GM18858 (cell line): Measurements from ENCODE around the gene PYDC1.
"Not testable (repeated sequence)": the region's sequence is repeated elsewhere in the genome, so short reads cannot be mapped to it uniquely, and the experiment has no call there.

Experiments
- ATAC-seq: cut with Tn5 transposase; IDR thresholded peaks from one replicate; pipeline ENCODE4 v1.9.1; 2021; ENCODE audit not compliant: unreplicated experiment

The PYDC1 gene

DNA sequence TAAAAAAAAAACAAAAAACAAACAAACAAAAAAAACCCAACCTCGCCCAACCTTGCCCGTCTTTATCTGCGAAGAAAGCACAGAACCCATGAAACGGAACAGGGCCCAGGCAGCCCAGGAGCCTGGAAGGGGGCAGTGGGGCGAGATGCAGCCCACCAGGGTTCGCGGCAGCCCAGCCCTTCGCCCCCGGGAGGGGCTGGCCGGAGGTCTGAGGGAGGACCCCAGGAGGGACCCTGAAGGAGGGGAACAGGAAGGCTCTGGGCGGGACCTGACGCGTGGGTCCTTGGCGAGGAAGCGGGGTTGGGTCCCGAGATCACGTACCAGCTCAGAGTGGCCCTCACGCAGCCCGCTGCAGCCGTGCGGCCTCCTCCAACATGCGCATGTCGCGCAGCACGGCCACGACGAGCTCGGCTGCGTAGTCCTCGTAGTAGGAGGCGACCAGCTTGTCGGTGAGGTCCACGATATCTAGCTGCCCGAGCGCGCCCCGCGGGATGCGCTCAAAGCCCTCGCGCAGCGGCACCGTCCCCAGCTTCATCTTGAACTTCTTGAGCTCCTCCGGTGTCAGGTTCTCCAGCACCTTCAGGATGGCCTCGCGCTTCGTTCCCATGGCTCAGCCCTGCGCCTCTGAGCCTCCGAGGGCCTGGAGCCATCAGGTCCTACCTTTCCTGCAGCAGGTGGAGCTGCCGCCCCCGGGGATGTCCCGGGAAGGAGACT is at the start of gene PYDC1:
TSS of gene PYDC1 (minus strand) at position 714 of the 714 bp plus-strand sequence. CDS start at position 607, 107 bp downstream.
- ATAC-seq: no peak

DNA sequence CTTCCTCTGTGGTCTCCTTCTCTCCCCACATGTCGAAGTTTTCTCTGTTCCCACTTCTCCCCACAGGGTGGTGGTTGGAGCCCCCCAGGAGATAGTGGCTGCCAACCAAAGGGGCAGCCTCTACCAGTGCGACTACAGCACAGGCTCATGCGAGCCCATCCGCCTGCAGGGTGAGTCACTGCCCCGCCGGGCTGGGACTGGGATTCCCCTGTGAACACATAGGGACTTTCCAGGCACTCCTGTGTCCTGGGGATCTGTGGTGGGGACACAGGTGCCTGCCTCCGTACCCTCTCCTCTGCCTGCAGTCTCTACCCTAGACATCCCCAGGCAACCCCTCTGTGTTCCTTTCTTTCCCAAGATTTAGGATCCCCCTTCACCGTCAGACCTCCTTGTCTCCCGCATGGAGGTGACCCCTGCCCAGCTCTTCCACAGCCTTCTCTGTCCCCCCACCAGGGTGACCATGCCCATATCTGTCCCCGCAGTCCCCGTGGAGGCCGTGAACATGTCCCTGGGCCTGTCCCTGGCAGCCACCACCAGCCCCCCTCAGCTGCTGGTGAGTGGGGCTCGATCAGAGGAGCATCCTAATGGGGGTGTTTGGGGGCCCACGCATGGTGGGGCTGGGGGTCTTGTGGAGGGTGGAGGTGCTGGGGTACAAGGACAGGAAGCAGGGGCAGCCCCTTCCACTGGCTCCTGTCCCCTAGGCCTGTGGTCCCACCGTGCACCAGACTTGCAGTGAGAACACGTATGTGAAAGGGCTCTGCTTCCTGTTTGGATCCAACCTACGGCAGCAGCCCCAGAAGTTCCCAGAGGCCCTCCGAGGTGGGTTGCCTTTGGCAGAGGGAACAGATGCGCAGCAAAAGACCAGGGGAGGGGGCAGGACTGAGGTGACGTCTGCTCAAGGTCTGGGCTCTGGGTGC is 48.7 kb upstream of the PYDC1 start:
- peak; percentile 86 for ATAC-seq

DNA sequence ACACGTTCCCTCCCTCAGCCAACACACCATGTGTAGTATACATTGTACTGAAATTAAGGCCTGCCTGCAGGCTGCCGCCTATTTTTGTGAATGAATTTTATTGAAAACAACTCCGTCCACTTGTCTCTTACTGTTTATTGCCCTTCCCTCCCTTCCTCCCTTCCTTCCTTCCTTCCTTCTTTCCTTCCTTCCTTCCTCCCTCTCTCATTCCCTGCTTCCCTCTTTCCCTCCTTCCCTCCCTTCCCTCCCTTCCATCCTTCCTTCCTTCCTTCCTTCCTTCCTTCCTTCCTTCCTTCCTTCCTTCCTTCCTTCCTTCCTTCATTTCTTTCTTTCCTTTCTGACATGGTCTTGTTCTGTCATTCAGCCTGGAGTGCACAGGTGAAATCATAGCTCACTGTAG is 45.1 kb upstream of the PYDC1 start:
- ATAC-seq: no peak

DNA sequence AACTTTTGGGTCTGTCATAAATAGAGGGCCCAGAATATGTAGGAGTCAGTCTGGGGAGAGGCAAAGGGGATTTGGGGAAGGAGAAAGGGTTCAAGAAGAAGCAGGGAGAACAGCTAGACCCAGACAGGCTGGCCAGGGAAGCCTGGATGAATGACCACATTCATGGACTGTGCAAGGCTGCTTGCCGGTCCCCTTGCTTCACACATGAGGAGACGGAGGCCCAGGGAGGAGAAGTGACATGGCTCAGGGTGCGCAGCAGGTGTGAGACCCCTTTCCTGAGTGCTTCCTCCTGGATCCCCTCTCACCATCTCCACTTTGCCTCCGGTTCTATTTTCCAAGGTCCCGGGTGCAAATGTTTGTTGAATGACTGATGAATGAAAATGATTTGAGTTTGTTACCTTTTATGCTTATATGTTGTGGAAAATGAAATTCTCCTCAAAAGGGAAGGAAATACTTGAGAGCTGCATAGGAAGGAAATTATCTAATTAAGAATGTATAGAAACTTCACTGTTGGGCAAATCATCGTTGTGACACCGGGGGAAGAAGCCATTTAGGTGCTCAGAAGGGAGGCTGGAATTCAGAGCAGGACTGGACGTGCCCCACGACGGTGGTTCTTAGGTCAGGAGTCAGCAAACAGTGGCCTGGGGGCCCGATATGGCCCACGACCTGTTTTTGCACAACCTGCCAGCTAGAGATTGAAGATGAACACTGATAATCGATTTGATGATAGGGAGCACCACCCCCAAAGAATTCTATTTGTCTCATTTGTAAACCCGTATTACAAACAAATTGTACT is 43.4 kb upstream of the PYDC1 start:
- no peak for ATAC-seq

DNA sequence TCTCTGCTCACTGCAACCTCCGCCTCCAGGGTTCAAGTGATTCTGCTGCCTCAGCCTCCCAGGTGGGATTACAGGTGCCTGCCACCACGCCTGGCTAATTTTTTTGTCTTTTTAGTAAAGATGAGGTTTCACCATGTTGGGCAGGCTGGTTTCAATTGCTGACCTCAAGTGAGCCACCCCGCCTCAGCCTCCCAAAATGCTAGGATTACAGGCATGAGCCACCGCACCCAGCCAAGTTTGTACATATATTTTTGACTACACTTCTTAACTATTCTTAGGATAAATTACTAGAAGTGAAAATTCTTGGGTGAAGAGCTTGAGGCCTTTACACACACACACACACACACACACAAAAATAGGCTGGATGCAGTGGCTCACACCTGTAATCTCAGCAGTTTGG is 41.4 kb upstream of the PYDC1 start:
- ATAC-seq: no peak

DNA sequence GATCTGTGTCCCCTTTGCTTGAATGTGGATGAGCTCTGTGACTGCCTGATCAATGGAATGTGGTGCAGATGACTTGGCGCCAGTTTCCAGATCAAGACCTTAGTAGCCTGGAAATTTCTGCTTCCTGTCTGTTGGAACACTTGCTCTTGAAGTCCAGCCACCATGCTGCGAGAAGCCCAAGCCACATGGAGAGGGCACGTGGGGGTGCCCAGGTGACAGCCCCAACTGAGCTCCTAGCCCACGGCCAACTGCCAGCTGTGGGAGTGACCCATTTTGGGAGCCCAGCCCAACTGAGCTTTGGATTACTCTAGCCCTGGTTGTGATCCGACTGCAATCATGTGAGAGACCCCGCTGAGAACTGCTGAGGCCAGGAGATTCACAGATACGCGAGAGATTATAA is 39.5 kb upstream of the PYDC1 start:
- ATAC-seq: no peak

DNA sequence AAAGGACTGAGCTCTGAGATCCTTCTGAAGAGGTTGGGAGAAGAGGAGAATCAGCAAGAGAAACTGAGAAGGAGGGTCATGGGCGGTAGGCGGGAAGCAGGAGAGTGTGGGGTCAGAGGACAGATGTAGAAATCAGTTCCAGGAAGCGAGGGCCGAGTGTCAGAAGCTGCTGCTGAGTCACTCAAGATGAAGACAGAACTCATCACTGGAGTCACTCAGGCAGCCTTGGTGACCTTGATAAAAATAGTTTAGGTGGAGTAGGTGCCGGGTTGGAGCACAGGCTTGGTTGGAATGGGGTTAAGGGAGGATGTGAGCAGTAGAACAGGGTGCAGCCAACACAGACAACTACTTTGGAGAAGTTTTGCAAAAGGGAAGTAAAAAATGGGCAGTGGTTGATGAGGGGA is 36.7 kb upstream of the PYDC1 start:
- ATAC-seq: no peak

DNA sequence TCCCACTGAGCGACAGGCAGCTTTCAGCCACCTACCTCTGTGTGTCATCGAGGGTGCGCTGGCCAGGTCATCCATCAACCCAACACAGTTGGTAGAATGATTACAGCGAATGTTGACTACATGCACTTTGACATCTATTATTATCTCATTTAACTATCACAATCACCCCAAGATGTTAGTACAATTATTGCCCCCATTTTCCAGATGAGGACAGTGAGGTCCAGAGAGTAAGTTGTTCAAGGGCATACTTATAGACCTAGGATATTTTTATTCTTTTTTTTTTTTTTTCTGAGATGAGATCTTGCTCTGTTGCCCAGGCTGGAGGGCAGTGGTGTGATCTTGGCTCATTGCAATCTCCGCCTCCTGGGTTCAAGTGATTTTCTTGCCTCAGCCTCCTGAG is 34.5 kb upstream of the PYDC1 start:
- no peak for ATAC-seq

DNA sequence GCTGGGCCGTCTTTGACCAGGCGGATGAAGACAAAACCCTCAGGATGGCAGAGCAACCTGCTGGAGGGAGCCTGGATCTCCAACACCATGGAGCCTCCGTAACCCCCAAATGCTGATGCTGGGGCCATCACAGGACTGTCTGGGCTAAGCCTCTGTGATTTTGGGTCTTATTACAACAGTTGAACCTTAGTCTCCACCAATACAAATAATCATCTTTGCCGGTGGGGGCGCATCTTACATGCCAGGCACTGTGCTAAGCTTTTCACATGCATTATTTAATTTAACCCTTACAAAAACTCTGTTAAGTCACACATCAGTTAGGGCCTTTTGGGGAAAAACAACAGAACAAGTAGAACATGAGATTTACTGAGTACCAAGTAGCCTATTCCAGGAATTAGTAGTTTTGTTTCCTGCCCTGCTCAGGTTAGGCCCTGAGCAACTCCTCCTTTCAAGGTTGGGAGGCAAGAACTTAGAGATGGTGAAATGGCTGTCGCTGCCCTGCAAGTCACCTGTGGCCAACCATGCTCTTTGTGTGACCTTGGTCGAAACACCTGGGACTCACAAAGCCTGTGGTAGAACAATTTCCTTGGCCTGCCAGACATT is 33.9 kb upstream of the PYDC1 start:
- no peak for ATAC-seq

DNA sequence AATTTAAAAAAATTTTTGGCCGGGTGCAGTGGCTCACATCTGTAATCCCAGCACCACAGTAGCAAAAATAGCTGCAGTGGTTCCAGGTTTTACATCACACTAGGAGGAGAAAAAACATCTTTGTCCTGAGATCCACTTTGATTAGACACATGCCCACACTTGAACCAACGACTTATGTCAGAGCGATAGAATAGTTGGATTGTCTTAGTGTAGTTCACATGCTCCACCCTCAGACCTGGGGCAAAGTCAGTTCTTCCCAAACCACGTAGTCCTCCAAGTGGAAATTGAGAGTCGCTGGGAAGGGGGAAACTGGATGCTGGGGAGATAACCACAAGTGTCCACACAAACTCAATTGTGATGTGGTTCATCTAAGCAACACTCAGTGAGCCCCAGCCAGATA is 31.4 kb upstream of the PYDC1 start:
- no peak for ATAC-seq

DNA sequence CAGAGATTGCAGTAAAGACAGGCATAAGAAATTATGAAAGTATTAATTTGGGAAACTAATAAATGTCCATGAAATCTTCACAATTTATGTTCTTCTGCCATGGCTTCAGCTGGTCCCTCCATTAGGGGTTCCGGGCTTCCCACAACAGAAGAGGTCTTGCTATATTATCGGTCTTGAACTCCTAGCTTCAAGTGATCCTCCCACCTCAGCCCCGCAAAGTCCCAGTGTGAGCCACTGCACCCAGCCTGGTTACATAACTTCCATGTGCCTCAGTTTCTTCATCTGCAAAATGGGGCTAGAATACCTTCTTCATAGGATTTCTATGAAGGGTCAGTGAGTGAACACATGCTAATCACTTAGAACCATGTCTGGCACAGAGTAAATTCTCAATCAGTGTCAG is 29.4 kb upstream of the PYDC1 start:
- ATAC-seq: no peak

DNA sequence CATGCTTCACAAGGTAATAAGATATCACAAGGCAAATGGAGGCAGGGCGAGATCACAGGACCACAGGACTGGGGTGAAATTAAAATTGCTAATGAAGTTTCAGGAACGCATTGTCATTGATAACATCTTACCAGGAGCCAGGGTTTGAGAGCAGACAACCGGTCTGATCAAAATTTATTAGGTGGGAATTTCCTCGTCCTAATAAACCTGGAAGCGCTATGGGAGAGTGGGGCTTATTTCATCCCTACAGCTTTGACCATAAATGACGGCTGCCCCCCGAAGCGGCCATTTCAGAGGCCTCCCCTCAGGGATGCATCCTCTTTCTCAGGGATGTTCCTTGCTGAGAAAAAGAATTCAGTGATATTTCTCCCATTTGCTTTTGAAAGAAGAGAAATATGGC is 28.7 kb upstream of the PYDC1 start:
- not testable (repeated sequence) for ATAC-seq

DNA sequence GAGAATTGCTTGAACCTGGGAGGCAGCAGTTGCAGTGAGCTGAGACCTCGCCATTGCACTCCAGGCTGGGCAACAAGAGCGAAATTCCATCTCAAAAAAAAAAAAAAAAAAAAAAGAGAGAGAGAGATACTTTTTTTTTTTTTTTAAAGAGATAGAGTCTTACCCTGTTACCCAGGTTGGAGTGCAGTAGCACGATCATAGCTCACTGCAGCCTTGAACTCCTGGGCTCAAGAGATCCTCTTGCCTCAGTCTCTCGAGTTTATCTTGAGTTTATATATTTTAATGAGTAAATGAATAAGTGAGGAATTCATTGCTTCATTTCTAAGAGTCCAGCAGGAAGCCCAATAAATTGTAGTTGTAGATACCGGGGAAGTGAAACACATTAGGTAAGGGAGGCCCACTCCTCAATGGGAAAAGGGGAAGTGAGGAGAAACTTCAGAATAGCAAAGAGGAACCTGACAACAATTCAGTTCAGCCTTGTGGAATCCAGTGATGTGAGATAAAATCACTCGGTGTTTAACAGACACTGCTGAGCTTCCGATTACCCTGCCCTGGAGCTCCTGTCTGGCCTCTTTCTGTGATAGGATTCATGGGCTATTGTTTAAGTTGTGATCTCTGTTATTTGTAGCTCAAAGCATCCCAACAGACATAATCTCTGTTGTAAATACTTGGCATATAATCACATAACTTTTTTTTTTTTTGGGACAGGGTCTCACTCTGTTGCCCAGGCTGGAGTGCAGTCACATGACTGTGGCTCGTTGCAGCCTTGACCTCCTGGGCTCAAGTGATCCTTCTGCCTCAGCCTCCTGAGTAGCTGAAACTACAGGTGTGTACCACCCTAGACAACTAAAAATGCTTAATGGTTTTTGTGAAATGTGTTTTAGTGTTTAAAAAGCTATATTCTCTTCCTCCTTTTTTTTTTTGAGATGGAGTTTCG is 27.1 kb upstream of the PYDC1 start:
- no peak for ATAC-seq

DNA sequence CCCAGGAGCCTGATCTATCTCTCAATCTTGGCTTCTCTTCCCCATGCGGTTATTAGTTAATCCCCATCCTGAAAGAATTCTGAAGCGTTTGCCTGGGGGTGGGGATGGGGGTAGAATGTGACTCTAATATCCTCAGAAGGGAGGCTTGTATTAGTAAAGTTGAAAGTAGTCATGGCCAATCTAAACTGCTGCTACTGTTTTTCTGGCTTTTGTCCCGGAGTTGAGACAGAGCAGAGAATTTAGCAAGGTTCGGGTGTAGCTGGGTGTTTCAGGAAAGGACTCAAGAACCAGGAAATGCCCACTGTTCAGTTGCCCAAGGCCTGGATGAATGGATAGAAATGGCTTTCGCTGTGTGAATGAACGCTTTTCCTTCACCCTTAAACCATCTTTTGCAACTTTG is 25.3 kb upstream of the PYDC1 start:
- ATAC-seq: no peak

DNA sequence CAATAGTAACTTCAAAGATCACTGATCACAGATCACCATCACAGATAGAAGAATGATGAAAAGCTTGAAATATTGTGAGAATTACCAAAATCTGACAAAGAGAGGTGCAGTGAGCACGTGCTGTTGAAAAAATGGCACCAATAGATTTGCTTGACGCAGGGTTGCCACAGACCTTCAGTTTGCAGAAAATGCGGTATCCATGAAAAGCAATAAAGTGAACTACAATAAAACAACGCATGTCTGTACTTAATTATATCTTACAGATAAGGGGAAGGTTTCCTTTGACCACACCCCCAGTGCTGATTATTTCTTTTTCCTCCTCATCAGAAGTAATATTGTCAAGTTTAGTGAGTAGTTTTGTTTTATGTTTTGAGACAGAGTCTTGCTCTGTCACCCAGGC is 21.1 kb upstream of the PYDC1 start:
- no peak for ATAC-seq

DNA sequence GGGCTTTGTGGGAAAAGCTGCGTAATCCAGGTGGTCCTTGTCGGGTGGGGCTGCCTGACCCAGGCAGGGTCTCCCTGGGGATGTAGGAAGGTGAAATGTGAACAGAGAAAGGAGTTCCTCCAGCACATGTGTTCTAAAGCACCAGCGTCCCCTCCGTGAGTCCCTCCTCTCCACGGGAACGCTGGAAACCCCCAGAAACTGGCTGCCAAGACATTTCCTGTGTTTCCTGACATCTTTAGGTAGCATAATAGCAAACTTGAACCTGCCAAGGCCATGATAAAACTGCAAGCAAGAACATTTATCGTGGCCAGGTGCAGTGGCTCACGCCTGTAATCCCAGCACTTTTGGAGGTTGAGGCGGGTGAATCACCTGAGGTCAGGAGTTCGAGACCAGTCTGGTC is 12.6 kb upstream of the PYDC1 start:
- ATAC-seq: no peak

DNA sequence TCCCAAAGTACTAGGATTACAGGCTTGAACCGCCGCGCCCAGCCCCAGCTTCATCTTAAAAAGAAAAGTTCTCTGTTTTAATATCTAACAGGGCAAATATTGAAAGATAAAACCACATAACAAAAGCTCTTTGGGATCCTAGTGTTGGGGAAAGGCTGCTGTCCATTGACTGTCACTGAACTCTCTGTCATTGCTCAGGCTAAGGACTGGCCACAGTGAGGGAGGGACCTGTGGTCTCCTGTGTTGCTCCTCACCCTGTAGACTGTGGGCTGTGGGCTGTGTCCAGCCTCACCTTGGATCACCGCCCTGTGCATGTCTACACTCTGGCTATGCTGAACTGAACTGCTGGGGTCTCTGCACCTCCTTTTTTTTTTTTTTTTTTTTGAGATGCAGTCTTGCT is 11.3 kb upstream of the PYDC1 start:
- ATAC-seq: no peak

DNA sequence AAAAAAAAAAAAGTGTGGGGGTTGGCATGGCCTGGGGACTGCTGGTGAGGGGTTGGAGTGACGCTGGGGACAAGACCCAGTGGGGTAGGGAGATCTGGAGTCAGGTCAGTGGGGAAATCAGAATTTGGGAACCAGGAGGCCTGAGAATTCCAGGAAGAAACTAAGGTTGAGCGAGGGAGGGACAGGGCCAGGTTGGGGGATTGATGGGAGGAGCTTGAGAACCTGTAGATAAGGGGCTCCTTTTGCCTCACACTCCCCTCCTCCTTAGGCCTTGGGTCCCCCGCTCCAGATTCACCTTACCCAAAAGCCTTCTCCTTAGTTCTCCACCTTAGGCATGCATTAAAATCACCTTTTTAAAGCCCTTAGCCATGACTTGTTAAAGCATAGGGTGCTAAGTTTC is 8.3 kb upstream of the PYDC1 start:
- no peak for ATAC-seq

DNA sequence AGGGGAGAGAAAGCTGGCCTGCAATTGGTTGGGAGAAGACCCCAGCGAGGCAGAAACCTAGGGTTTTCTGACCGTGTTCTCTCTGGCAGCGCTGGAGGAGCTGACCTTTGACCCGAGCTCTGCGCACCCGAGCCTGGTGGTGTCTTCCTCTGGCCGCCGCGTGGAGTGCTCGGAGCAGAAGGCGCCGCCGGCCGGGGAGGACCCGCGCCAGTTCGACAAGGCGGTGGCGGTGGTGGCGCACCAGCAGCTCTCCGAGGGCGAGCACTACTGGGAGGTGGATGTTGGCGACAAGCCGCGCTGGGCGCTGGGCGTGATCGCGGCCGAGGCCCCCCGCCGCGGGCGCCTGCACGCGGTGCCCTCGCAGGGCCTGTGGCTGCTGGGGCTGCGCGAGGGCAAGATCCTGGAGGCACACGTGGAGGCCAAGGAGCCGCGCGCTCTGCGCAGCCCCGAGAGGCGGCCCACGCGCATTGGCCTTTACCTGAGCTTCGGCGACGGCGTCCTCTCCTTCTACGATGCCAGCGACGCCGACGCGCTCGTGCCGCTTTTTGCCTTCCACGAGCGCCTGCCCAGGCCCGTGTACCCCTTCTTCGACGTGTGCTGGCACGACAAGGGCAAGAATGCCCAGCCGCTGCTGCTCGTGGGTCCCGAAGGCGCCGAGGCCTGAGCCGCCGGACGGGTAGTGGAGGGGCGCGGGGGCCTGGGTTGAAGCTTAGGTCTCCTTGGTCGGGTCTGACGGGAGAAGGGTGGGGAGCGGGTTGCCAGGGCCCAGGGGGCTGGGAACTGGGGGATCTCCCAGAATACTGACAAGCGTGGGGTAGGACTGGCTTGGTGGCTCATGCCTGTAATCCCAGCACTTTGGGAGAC is 7.4 kb upstream of the PYDC1 start:
- ATAC-seq: no peak
